H1 (cell line): ENCODE measurements around the gene INTS1. TPM values are rescaled to one million over a fixed set of nuclear protein-coding genes. Genes with fewer than 3 reads are reported as not detected.

Experiments used
- SIX5 ChIP-seq: IDR thresholded peaks from 2 replicates; pipeline ENCODE4 v1.6.1; 2011; ENCODE audit warnings: mild to moderate bottlenecking, low read depth, low read length
- polyA plus RNA-seq, 7 experiments: library from polyadenylated mRNA; depleted of rRNA in 3 of 7; stranded (reverse) in 5 of 7; unstranded in 2 of 7; fragments of >200 nt in 5 of 7; fragments of 200-250 nt in 2 of 7; gene quantifications; 1 replicate in 5 of 7; 2 replicates in 1 of 7; 4 replicates in 1 of 7; pipeline versions ENCODE4 v1.2.1 to v1.2.3, GENCODE V29; 2011 to 2013; ENCODE audit warnings: missing spikeins in 2 of 7, mixed read lengths in 2 of 7
- total RNA-seq: library from RNA; stranded (reverse); fragmentation: NEBNext Ultra II Directional; extraction: Animal tissue kit (Norgen Biotek cat#: 25700); gene quantifications from 2 replicates; pipeline ENCODE4 v1.2.1, GENCODE V29; 2021

Gene INTS1
- total and polyA plus RNA-seq, 2 of the 8 experiments (the other 6 are each of a cell fraction or from before 2014, with no cell fraction given), result 76.9 to 104 TPM

GRCh38 chr7:1421020-1421790, 83.0 kb downstream of the INTS1 start (continued):
- TF ChIP-seq SIX5, result no peak
- TF ChIP-seq, all 59 proteins: peak for 0

Other genes with a start within 250 kb of the INTS1 start
- gene MICALL2, start 44.9 kb downstream of the INTS1 start, total RNA-seq, result 7.7 and 8.5 TPM in 2 replicates
- gene MICALL2, start 44.9 kb downstream of the INTS1 start, polyA plus RNA-seq (2011; rRNA removed), result 5.3 and 7.4 TPM in 2 replicates
- 16.8 and 17.3 TPM in 2 replicates for gene MAFK, start 26.3 kb upstream of the INTS1 start, total RNA-seq
- 5.5 and 6.9 TPM in 2 replicates for gene MAFK, start 26.3 kb upstream of the INTS1 start, polyA plus RNA-seq (2011; rRNA removed)
- gene TMEM184A, start 51.8 kb upstream of the INTS1 start, total RNA-seq, result 1.5 and 1.8 TPM in 2 replicates
- 2.1 and 3.0 TPM in 2 replicates for gene TMEM184A, start 51.8 kb upstream of the INTS1 start, polyA plus RNA-seq (2011; rRNA removed)
- gene PSMG3, start 65.6 kb upstream of the INTS1 start, total RNA-seq, result 30.2 and 32.0 TPM in 2 replicates
- 62.0 and 69.8 TPM in 2 replicates for gene PSMG3, start 65.6 kb upstream of the INTS1 start, polyA plus RNA-seq (2011; rRNA removed)
- 2.0 and 2.1 TPM in 2 replicates for gene ELFN1, start 165.9 kb upstream of the INTS1 start, total RNA-seq
- gene ELFN1, start 165.9 kb upstream of the INTS1 start, polyA plus RNA-seq (2011; rRNA removed), result 4.5 and 4.8 TPM in 2 replicates